HL-60 (cell line): Measurements from ENCODE around the gene BBS12.

Source experiments
- GABPA ChIP-seq: IDR thresholded peaks from 2 replicates; pipeline ENCODE4 v1.6.1; 2012; ENCODE audit warnings: low read depth
- POLR2AphosphoS5 ChIP-seq: IDR thresholded peaks from 2 replicates; pipeline ENCODE4 v1.6.1; 2012; ENCODE audit warnings: low read depth
- REST ChIP-seq: IDR thresholded peaks from 2 replicates; pipeline ENCODE4 v1.6.1; 2012; ENCODE audit warnings: low read depth; ENCODE audit not compliant: insufficient replicate concordance
- SPI1 ChIP-seq: IDR thresholded peaks from 2 replicates; pipeline ENCODE4 v1.6.1; 2012; ENCODE audit warnings: low read depth, mild to moderate bottlenecking, borderline replicate concordance
- TF ChIP-seq, protein P1 (sequence below): IDR thresholded peaks from one replicate; pipeline ENCODE4 v1.5.1; 2011; ENCODE audit warnings: low read length, control low read depth, inconsistent platforms; ENCODE audit not compliant: insufficient read depth

DNA sequence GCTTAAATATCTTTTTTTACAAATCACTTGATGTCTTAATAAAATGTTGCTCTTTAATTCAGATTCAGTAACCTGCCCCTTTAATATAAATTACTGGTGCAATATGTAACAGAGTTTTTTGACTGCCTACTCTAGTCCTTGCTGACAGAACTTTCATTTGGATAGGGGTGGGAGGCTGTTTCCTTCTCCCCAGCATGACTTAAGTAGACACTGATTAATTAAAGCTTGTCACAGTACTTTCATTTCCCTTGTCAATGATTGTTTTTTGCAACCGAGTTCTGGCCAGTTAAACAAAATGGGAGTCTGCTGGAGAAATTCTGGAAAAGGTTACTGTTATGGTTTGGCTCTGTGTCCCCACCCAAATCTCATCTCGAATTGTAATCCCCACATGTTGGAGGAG, 37.3 kb upstream of the BBS12 start:
- TF ChIP-seq, protein P1, sequence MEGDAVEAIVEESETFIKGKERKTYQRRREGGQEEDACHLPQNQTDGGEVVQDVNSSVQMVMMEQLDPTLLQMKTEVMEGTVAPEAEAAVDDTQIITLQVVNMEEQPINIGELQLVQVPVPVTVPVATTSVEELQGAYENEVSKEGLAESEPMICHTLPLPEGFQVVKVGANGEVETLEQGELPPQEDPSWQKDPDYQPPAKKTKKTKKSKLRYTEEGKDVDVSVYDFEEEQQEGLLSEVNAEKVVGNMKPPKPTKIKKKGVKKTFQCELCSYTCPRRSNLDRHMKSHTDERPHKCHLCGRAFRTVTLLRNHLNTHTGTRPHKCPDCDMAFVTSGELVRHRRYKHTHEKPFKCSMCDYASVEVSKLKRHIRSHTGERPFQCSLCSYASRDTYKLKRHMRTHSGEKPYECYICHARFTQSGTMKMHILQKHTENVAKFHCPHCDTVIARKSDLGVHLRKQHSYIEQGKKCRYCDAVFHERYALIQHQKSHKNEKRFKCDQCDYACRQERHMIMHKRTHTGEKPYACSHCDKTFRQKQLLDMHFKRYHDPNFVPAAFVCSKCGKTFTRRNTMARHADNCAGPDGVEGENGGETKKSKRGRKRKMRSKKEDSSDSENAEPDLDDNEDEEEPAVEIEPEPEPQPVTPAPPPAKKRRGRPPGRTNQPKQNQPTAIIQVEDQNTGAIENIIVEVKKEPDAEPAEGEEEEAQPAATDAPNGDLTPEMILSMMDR, result no peak
- TF ChIP-seq SPI1 (no peak), POLR2AphosphoS5 (no peak), GABPA (no peak), REST (no peak)
